ENCODE measurements around the gene ISG20L2.

The ISG20L2 gene

DNA sequence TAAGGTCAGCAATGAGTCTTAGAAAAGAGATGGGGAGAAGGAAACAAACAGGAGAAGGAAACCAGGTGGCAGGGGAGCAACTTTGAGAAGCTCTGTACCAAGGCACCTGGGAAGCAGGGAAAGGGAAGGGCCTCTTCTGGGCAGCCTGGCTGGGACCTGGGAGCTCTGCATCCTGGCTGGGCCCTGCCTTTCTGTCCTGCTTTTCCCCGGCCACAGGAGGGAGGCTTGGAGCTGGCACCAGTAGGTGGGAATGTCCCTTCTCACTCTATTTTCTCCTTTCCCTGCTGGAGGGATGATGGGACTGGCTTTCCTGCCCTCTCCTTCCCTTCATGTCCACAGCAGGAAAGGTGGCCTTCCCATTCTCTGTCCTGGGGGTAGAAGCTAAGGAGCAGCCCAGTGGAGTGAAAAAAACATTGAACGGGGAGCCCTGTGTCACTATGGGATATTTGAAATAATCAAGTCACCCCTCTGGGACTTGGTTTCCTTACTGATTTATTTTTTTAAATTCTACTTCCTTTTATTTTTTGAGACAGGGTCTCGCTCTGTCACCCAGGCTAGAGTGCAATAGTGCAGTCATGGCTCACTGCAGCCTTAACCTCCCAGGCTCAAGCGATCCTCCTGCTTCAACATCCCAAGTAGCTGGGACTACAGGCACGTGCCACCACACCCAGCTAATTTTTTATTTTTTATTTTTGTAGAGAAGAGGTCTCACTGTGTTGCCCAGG, 46.2 kb downstream of the ISG20L2 start:
- TF ChIP-seq, protein P1, sequence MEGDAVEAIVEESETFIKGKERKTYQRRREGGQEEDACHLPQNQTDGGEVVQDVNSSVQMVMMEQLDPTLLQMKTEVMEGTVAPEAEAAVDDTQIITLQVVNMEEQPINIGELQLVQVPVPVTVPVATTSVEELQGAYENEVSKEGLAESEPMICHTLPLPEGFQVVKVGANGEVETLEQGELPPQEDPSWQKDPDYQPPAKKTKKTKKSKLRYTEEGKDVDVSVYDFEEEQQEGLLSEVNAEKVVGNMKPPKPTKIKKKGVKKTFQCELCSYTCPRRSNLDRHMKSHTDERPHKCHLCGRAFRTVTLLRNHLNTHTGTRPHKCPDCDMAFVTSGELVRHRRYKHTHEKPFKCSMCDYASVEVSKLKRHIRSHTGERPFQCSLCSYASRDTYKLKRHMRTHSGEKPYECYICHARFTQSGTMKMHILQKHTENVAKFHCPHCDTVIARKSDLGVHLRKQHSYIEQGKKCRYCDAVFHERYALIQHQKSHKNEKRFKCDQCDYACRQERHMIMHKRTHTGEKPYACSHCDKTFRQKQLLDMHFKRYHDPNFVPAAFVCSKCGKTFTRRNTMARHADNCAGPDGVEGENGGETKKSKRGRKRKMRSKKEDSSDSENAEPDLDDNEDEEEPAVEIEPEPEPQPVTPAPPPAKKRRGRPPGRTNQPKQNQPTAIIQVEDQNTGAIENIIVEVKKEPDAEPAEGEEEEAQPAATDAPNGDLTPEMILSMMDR (IDR thresholded peaks at IDR 0.05) = no peak

DNA sequence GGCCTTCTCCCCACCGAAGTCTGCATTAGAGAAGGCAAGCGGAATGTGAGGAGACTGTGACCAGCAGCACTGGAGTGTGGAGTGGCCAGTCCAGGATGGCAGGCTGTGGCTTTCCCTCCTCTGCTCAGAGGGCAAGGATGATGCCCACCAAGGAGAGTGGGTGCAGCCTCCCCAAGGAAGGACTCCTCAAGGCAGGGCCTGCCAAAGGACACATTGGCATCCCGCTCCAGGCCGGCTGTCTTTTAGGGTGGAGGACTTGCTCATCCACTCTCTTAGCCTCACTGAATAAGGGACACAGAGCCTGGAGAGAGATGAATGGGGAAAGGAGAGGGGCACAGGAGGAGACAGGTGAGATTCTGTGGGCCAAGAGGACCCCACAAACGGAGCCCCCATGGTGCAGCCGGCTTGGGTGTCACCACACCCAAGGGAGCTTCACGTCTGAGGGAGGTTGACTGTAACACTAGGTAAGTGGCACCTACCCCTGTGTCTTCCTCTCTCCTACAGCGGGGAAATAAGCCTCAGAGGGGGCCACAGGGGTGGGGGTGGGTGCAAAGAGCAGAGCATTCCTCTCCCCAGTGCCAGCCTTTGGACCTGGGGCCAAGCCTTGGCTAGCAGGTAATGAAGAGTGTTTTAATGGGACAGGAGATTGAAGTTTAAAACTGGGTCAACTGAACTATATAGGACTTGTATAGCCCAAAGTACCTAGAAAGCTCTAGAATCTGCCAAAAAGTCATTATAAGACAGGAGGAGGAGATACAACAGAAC, 47.2 kb downstream of the ISG20L2 start:
- TF ChIP-seq, protein P1 (IDR thresholded peaks at IDR 0.05) = no peak

DNA sequence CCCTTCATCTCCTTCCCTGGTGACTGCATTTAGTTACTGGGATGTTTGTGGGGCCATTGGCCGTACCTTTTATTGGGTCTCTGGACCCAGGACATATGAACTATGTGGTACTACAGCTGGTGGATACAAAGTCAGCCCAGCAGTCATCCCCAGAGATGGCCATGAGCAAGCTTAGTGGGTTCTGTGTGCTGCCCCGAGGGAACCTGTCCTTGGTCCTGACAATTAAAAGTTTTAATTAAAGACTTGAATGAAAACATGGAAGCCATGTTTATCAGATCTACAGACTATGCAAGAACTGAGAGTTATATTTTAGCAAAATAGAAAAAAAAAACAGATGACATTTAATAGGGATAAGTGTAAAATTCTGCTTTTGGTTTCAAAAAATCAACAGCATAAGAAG, 48.5 kb downstream of the ISG20L2 start:
- TF ChIP-seq, protein P1 (IDR thresholded peaks at IDR 0.05) = no peak

DNA sequence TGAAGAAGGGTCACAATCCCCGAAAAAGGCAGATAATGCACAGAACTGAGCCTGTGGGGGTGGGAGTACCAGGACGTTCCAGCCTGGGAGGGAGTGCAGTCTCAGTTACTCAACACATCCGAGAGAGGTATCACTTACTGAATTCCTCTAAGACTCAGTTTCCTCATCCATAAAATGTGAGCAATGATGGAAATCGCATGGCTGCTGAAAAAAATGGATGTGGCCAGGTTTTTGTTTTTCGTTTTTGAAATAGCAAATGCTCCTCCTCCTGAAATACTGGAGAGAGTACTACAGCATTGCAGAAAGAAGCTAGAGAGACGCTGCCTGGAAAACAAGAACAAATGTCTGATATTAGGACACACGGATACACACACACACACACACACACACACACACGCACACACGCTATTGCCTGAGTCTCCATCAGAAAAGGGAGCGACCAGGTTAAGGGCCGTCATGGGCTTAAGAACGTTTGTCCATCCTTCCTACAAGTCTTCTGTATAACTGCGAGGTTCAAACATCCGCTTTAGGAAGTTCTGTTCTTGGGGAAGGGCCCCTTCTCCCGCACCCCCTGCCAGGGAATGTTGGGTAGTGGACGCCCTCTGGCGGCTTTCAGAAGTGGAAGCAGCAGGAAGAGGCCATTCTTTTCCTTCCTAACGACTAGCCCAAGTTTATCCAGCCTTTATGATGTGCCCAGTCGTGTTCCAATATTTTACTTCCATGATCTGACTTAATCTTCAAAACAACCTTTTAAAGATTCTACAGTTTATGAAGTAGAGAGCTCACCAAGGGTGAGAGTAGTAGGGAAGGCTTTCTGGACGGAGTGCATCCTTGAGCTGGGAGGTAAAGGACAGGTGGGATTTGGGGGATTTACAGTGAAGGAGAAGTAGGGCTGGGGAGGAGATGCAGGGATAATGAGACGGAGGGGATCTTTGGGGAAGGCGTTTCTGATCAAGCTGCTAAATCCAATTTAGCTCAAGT, 50.7 kb downstream of the ISG20L2 start:
- TF ChIP-seq, protein P1 (IDR thresholded peaks at IDR 0.05) = peak; percentile 95

DNA sequence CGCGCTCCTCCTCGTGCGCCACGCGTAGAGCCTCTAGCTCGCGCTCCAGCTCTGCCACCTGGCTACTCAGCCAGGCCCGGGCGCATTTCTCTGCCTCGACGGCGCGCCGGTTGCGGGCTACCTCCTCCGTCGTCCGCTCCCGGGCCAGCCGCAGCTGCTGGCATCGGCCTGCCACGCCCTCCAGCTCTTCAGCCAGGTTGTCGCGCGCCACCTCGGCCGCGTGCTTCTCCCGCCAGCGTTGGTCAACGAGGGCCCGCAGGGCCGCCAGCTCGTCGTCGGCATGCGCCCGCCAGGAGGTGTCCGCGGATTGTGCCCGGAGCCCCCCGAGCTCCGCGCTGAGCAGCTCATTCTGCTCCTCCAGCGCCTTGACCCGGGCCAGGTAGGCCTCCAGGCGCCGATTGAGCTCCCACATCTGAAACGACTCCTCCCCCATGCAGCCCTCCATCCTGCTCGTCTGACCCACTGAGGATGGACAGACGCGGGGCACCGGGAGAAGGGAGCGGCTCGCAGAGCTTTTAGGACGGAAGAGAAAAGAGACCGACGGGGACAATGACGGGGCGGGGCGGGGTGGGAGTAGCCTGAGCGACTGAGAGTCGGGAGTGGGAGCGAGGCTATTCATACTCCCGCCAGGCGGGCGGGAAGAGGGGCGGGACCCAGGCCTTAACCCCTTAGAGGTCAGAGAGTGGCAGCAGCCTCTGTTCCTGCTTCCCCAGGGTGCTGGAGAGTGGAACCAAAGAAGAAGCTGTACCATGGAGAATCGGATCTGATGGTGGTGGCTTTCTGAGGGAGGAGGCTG, 51.5 kb downstream of the ISG20L2 start, which contains the start of gene NES:
Gene NES (minus strand): TSS at position 588 of the 796 bp plus-strand sequence. CDS start 143 bp downstream, at position 445.
- TF ChIP-seq, protein P1 (IDR thresholded peaks at IDR 0.05) = no peak

DNA sequence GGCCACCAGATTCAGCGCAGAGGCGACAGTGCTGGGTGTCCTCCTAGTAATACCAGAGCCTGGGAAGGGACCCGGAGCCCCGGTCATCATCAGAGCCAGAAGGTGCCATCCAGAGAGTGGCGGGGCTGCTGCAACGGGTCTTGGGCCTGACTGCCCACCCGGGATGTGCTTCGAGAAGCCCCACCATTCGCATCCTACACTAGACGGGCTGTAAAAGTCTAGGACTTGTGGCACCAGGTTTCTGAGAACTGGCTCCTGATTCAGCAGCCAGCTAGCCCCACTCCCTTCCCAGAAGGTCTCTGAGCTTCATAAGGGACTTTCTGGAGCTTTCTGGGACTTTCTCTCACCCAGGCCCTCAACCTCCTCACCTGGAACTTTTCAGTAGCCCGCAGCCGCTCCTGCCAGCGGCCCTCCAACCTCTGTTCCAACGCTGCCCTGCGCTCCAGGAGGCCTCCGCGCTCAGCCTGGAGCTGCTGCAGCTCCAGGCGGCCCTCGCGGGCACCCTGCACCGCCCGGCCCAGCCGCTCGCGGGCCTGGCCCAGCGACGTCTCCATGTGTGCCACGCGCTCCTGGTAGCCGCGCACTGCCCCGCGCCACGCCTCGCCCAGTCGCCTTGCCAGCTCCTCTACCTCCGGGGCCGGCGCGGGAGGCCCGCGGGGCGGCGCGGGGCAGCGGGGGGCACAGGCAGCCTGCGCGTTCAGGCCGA, 52.3 kb downstream of the ISG20L2 start:
- TF ChIP-seq, protein P1 (IDR thresholded peaks at IDR 0.05) = no peak
